CD4-positive, alpha-beta memory T cell (primary cell): ENCODE data around the gene HTR3B. TPM values are rescaled to one million over a fixed set of nuclear protein-coding genes. Genes with fewer than 3 reads are reported as not detected.
"Not testable (repeated sequence)": the region's sequence is repeated elsewhere in the genome, so short reads cannot be mapped to it uniquely, and the experiment has no call there.

Experiments used
- CTCF ChIA-PET: fragments of 350-600 bp; sonication (Branson Sonifier 250); formaldehyde crosslinking; loops from one replicate; lab custom pipeline; 2021; ENCODE audit warnings: inconsistent platforms; ENCODE audit not compliant: partially characterized antibody; lab: Charles Lee
- POLR2A ChIA-PET: fragments of 350-600 bp; sonication (Branson Sonifier 250); formaldehyde crosslinking; loops from one replicate; lab custom pipeline; 2021; ENCODE audit not compliant: partially characterized antibody; lab: Charles Lee
- DNase-seq, 5 donors: peaks; one replicate each; pipeline versions ENCODE4 v3.0.0 to v3.0.0-alpha.2; 2020 to 2022; ENCODE audit warnings: mixed read lengths in 1 of 5
- H3K27ac ChIP-seq: one replicate; pipeline ENCODE4 v1.7.0; 2013; ENCODE audit warnings: low read depth, low read length
- H3K27me3 ChIP-seq: 2 replicates; pipeline ENCODE4 v1.7.0; 2013; ENCODE audit warnings: mild to moderate bottlenecking, low read length, moderate library complexity; ENCODE audit not compliant: insufficient read depth
- H3K36me3 ChIP-seq: 2 replicates; pipeline ENCODE4 v1.7.0; 2013; ENCODE audit warnings: mild to moderate bottlenecking, low read length, moderate library complexity; ENCODE audit not compliant: insufficient read depth
- H3K4me1 ChIP-seq: 2 replicates; pipeline ENCODE4 v1.7.0; 2013; ENCODE audit warnings: mild to moderate bottlenecking, low read length, moderate library complexity; ENCODE audit not compliant: insufficient read depth
- H3K4me3 ChIP-seq, 2 donors: one replicate each; pipeline ENCODE4 v1.7.0; 2013; ENCODE audit warnings: low read length in 2 of 2, mild to moderate bottlenecking in 1 of 2
- H3K9me3 ChIP-seq, 2 donors: one replicate each; pipeline ENCODE4 v1.7.0; 2013; ENCODE audit warnings: low read length in 2 of 2, control low read depth in 1 of 2; ENCODE audit not compliant: control insufficient read depth in 1 of 2
- H3K27ac Mint-ChIP-seq, 7 donors: one replicate each; pipeline ENCODE4 v1.8.0; 2020 to 2021; ENCODE audit warnings: mixed read lengths in 7 of 7, mild to moderate bottlenecking in 6 of 7, inconsistent platforms in 3 of 7, moderate library complexity in 3 of 7
- H3K27me3 Mint-ChIP-seq, 2 donors: one replicate each; pipeline ENCODE4 v1.8.0; 2020 to 2021; ENCODE audit warnings: mixed read lengths in 2 of 2
- H3K36me3 Mint-ChIP-seq, 2 donors: one replicate each; pipeline ENCODE4 v1.8.0; 2020 to 2021; ENCODE audit warnings: mixed read lengths in 2 of 2, inconsistent platforms in 1 of 2, mild to moderate bottlenecking in 1 of 2
- H3K4me1 Mint-ChIP-seq, 4 donors: one replicate each; pipeline ENCODE4 v1.8.0; 2020 to 2021; ENCODE audit warnings: mixed read lengths in 4 of 4, mild to moderate bottlenecking in 1 of 4
- H3K4me3 Mint-ChIP-seq, 8 donors: one replicate each; pipeline ENCODE4 v1.8.0; 2020 to 2021; ENCODE audit warnings: mixed read lengths in 8 of 8, mild to moderate bottlenecking in 7 of 8, moderate library complexity in 6 of 8, inconsistent platforms in 3 of 8
- H3K9me3 Mint-ChIP-seq, 8 donors: one replicate each; pipeline ENCODE4 v1.8.0; 2020 to 2021; ENCODE audit warnings: mixed read lengths in 8 of 8, mild to moderate bottlenecking in 5 of 8, inconsistent platforms in 3 of 8, moderate library complexity in 1 of 8
- intact Hi-C: fragments of 100-400 bp; cut with micrococcal nuclease; formaldehyde crosslinking; loops from one replicate; pipeline ENCODE4 v1.15.1; 2023
- polyA plus RNA-seq, 2 donors: library from polyadenylated mRNA; unstranded; fragments of 300-500 nt; fragmentation: Illumina TruSeq; gene quantifications; one replicate each; pipeline ENCODE4 v1.2.3, GENCODE V29; 2021
- total RNA-seq, 2 experiments: library from RNA; stranded (reverse); gene quantifications; one replicate each; pipeline ENCODE4 v1.2.3, GENCODE V29; 2021

HTR3B gene
- total and polyA plus RNA-seq, 4 experiments from 2014 or later = not detected

GRCh38 chr11:113923572-113923971 lies 19.0 kb downstream of the HTR3B start:
- H3K36me3 ChIP-seq = no peaks in the 10 kb centered on the region
- H3K4me1 ChIP-seq = no peaks in the 10 kb centered on the region
- H3K27me3 ChIP-seq = no peaks in the 10 kb centered on the region
- no peak overlapping the region for H3K27ac ChIP-seq
- Mint-ChIP-seq H3K36me3 (no peaks in the 10 kb centered on the region), H3K4me3 (no peak overlapping the region), H3K27ac (no peak overlapping the region), H3K27me3 (peaks cover 3 to 10% of the 10 kb centered on the region in 2 donors), H3K9me3 (peaks cover 0 to 1% (median 0%) of the 10 kb centered on the region in 8 donors), H3K4me1 (peaks cover 0 to 1% (median 0%) of the 10 kb centered on the region in 4 donors)
- no peak for DNase-seq
- no peaks in the 10 kb centered on the region for H3K9me3 ChIP-seq
- no peak overlapping the region for H3K4me3 ChIP-seq
- intact Hi-C loops = no loop called here
- ChIA-PET CTCF (no interaction called here), POLR2A (no interaction called here)

GRCh38 chr11:113926273-113927197 lies 21.9 kb downstream of the HTR3B start:
- Histone ChIP-seq H3K9me3 (no peaks in the 10 kb centered on the region), H3K27ac (no peak overlapping the region), H3K4me1 (no peaks in the 10 kb centered on the region), H3K27me3 (no peaks in the 10 kb centered on the region), H3K4me3 (no peak overlapping the region), H3K36me3 (no peaks in the 10 kb centered on the region)
- CTCF ChIA-PET = no interaction called here
- DNase-seq = no peak
- Mint-ChIP-seq H3K4me1 (peaks cover 0 to 1% (median 0%) of the 10 kb centered on the region in 4 donors), H3K9me3 (peaks cover 0 to 1% (median 0%) of the 10 kb centered on the region in 8 donors), H3K36me3 (no peaks in the 10 kb centered on the region), H3K4me3 (no peak overlapping the region), H3K27me3 (peaks cover 6 to 10% of the 10 kb centered on the region in 2 donors), H3K27ac (no peak overlapping the region)
- POLR2A ChIA-PET = no interaction called here
- intact Hi-C loops = no loop called here

- no peak overlapping the region for H3K27ac Mint-ChIP-seq
- POLR2A ChIA-PET = no interaction called here
- no peak for DNase-seq
- H3K27me3 ChIP-seq = no peaks in the 10 kb centered on the region
- H3K9me3 Mint-ChIP-seq = peaks cover 0 to 1% (median 0%) of the 10 kb centered on the region in 8 donors
- H3K4me3 ChIP-seq = no peak overlapping the region
- H3K4me3 Mint-ChIP-seq = no peak overlapping the region
- CTCF ChIA-PET = no interaction called here
- H3K27ac ChIP-seq = no peak overlapping the region
- H3K27me3 Mint-ChIP-seq = peaks cover 10% of the 10 kb centered on the region in 2 donors
- H3K4me1 ChIP-seq = no peaks in the 10 kb centered on the region
- H3K4me1 Mint-ChIP-seq = peaks cover 0 to 1% (median 0%) of the 10 kb centered on the region in 4 donors
- intact Hi-C loops = no loop called here
- H3K9me3 ChIP-seq = no peaks in the 10 kb centered on the region
- no peaks in the 10 kb centered on the region for H3K36me3 Mint-ChIP-seq
- no peaks in the 10 kb centered on the region for H3K36me3 ChIP-seq
Observed at GRCh38 chr11:113928311-113928710, 23.7 kb downstream of the HTR3B start.

DNA sequence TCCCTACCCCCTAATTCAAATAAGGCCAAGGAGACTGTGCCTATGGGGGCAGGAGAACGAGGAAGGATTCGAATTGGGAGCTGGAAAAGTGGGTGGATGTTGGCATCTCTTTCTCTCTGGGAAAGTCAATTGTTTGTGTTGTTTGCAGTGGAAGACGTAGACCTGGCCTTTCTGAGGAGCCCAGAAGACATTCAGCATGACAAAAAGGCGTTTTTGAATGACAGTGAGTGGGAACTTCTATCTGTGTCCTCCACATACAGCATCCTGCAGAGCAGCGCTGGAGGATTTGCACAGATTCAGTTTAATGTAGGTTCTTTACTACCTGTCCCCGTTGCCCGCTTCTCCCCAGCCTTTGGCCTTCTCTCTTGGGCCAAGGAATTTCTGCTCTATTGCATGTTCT lies 28.2 kb downstream of the HTR3B start:
- DNase-seq = no peak

DNA sequence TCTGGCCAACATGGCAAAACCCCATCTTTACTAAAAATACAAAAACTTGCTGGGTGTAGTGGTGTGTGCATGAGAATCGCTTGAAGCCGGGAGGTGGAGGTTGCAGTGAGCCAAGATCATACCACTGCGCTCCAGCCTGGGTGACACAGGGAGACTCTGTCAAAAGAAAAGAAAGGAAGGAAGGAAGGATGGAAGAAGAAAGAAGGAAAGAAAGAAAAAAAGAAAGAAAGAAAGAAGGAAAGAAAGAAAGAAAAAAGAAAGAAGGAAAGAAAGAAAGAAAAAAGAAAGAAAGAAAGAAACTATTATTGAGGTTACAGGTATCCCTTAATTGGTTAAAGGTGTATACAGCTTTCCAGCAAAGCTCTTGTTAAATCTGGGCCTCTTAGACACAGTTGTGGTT lies 29.6 kb downstream of the HTR3B start:
- H3K27ac ChIP-seq, POLR2A ChIA-PET, H3K4me3 Mint-ChIP-seq, H3K9me3 ChIP-seq, intact Hi-C loops, H3K27ac Mint-ChIP-seq, H3K36me3 ChIP-seq, H3K4me3 ChIP-seq, H3K4me1 ChIP-seq, H3K9me3 Mint-ChIP-seq, DNase-seq, H3K36me3 Mint-ChIP-seq, H3K27me3 ChIP-seq: not testable (repeated sequence)
- Mint-ChIP-seq H3K4me1 (peaks cover 6 to 15% (median 11%) of the 10 kb centered on the region in 4 donors), H3K27me3 (peaks cover 7 to 11% of the 10 kb centered on the region in 2 donors)
- CTCF ChIA-PET = interaction anchor here (0.6 to 0.8 kb wide), 2 partner anchors 20 to 1348 kb away, joined by 3 read pairs; no protein-coding TSS in a partner anchor

More for the DNA sequence above, 28.2 kb downstream of the HTR3B start:
- Histone ChIP-seq H3K4me3 (no peak overlapping the region), H3K36me3 (no peaks in the 10 kb centered on the region), H3K27ac (no peak overlapping the region), H3K27me3 (no peaks in the 10 kb centered on the region), H3K9me3 (no peaks in the 10 kb centered on the region), H3K4me1 (no peaks in the 10 kb centered on the region)
- POLR2A ChIA-PET = no interaction called here
- Mint-ChIP-seq H3K36me3 (no peaks in the 10 kb centered on the region), H3K4me3 (no peak overlapping the region), H3K27me3 (peaks cover 10% of the 10 kb centered on the region in 2 donors), H3K27ac (no peak overlapping the region), H3K4me1 (peaks cover 6 to 15% (median 11%) of the 10 kb centered on the region in 4 donors), H3K9me3 (peaks cover 0 to 1% (median 0%) of the 10 kb centered on the region in 8 donors)
- intact Hi-C loops = no loop called here
- CTCF ChIA-PET = no interaction called here

GRCh38 chr11:113934761-113935160 lies 30.2 kb downstream of the HTR3B start:
- Histone ChIP-seq H3K9me3 (no peaks in the 10 kb centered on the region), H3K36me3 (no peaks in the 10 kb centered on the region), H3K27me3 (no peaks in the 10 kb centered on the region), H3K4me3 (no peak overlapping the region), H3K27ac (no peak overlapping the region), H3K4me1 (no peaks in the 10 kb centered on the region)
- ChIA-PET CTCF (interaction anchor here (0.8 kb wide), 1 partner anchor 20 kb away, joined by 3 read pairs; no protein-coding TSS in a partner anchor), POLR2A (no interaction called here)
- Mint-ChIP-seq H3K4me3 (peak overlapping the region in 3 of 8 donors; percentile 5 to 55 (median 30)), H3K36me3 (peaks cover 0 to 5% of the 10 kb centered on the region in 2 donors), H3K27me3 (peaks cover 7 to 11% of the 10 kb centered on the region in 2 donors), H3K4me1 (peaks cover 6 to 15% (median 11%) of the 10 kb centered on the region in 4 donors), H3K9me3 (no peaks in the 10 kb centered on the region), H3K27ac (peak overlapping the region in 2 of 7 donors; percentile 22 to 39)
- DNase-seq = peak in 3 of 5 donors; percentile 9 to 45 (median 10)
- intact Hi-C loops = no loop called here

DNA sequence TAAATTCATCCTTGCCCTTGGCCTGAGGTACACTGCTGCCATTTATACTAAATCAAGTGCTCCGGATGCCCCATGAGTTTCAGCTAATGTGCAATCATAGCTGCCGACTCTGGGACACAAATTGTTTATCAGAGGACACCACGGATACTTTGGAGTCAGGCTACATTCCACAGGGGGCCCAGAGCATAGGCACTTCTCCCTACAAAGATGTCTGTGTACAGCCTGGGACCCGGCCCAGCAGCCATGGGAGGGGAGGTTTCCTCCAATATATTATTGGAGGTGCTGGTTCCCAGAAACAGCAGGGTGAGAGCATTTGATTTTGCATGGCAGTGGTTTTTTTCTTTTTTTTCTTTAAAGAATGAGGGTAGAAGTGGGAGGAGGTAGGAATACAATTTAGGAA lies 31.3 kb downstream of the HTR3B start:
- H3K4me3 ChIP-seq = no peak overlapping the region
- peak overlapping the region in 2 of 7 donors; percentile 26 to 39 for H3K27ac Mint-ChIP-seq
- H3K27me3 ChIP-seq = no peaks in the 10 kb centered on the region
- H3K36me3 Mint-ChIP-seq = peaks cover 0 to 5% of the 10 kb centered on the region in 2 donors
- no peak overlapping the region for H3K27ac ChIP-seq
- CTCF ChIA-PET = no interaction called here
- peak overlapping the region in 1 of 8 donors; percentile 4 for H3K4me3 Mint-ChIP-seq
- H3K27me3 Mint-ChIP-seq = peaks cover 5 to 11% of the 10 kb centered on the region in 2 donors
- no peaks in the 10 kb centered on the region for H3K9me3 ChIP-seq
- H3K9me3 Mint-ChIP-seq = no peaks in the 10 kb centered on the region
- intact Hi-C loops = no loop called here
- H3K36me3 ChIP-seq = no peaks in the 10 kb centered on the region
- no peaks in the 10 kb centered on the region for H3K4me1 ChIP-seq
- POLR2A ChIA-PET = no interaction called here
- H3K4me1 Mint-ChIP-seq = peaks cover 6 to 15% (median 11%) of the 10 kb centered on the region in 4 donors
- no peak for DNase-seq
